ENCODE data around the gene EDN2.

EDN2 gene

DNA sequence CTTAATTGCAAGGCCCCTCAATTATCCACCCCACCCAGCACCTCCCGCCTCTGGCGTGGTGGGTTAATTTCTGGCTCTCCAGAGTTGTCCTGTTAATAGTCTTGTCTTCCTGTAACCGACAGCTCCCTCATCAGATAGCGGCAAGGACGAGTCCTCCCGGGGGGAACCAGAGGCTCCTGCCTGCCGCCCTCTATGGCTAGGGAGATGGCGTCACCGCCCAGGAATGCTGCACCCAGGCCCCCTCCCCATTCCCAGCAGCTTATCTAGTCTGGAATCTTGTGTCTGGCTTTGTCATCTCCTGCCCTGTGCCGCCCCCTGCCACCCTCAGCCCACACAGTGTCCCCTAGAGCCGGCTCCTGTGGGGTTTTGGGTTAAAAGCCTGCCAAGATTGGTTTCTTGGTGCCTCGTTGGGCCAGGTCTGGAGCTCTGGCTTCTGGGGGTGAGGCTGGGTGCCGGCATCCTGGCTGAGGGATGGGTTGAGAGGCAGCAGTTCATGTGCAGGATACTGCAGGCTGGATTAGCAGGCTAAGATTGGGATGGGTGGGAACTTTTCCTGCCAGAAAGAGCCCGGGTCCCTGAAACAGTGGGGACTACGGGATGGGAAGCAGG, 48.8 kb downstream of the EDN2 start:
- DNase-seq: no peak

DNA sequence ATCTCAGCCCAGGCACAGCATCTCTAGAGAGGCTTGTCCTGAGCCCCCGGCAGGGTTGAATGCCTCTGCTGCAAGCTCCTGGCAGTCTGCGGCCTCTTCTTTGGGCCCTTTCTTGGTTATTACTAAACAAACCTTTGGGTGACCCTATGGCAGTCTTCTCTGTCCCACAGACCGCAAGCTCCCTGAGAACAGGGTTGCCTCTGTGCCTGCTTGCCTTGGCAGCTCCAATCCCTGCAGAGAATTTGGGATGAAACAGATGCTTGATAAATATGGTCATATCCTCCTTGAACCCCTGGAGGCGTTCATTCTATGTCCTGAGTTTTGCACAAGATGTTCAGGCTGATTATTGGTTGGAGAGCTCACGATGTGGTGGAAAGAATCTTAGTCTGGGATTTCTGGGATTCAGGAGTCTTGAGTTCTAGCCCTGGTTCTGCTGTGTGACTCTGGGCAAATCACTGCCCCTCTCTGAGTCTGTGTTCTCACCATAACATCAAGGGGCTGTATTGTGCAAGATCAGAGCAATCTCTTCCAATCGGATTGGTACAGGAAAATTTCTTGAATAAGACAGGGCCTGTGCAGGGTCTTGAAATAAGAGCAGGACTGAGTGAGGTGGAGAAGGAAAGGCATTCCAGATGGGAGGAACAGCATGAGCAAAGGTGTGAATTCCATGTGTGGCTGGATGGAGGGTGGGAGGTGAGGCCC, 49.6 kb downstream of the EDN2 start:
- no peak for DNase-seq

DNA sequence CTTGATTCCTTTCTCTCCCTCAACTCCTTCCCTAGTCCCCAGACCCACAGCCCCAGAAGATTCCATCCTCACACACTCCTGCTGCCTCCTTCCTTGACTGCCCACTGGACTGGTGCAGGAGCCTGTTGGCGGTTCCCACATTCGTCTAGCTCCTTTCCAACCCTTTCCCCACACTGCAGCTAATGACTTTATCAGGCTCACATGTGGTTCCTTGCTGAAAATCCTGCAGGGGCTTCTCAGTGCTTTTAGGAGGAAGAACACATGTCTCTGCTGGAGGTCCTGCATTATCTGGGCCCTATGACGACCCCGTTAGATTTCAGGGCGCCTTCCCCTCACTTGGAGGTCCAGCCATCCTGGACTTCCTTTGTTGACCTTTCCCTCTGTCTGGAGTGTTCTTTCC, 50.2 kb downstream of the EDN2 start:
- DNase-seq: no peak

DNA sequence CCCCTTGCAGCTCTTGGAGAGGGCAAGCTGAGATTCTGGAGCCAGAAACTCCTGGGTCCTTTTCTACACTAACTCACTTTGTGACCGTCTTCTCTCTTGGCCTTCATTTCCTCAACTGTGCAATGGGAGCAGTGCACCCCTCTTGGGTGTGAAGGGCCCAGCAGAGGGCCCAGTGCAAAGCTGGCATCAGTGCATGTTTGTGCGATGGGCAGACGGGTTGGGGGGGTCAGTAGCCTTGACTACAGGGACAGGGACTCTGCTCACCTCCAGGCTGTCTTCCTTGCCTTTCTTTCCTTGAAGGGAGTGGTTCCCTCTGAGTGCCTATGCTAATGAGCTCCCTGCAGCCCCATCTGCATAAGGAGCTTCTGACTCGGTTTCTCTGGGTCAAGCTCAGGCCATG, 51.0 kb downstream of the EDN2 start:
- no peak for DNase-seq

DNA sequence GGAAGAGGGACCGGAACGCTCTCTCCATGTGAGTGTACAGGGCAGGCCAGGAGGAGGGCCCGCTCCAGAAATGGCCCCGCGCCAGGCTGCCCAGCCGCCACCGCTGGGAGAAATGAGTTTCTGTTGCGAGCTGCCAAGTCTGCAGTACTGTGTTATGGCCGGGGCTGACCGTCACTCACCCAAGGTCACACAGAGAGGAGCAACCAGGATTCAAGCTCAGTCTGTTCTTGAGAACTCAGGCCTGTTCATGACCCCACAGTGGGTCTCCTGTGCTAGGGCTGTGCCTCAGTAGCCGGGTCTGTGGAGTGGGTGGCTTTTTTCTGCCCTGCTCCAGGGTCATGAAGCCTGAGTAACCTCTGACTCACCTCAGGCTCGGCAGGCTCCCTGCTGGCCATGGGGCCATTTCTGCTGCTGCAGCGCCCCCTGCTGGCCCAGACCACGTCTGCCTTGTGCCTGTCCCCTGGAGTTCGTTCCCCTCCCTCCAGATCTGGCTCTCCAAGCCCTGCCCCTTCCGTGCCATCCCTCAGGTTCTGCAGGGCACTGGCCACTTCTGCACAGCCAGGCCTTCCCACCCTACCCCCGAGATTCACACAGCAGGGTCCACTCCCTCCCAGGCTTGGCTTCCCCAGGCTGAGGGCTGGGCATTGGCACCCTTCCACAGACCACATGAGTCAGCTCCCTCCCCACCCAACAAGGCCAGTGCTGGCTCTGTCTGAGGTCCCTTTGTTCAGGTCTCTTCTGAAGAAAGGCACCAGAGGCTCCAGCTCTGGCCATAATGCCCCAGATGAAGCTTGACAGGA, 51.8 kb downstream of the EDN2 start:
- DNase-seq: peak; percentile 42

DNA sequence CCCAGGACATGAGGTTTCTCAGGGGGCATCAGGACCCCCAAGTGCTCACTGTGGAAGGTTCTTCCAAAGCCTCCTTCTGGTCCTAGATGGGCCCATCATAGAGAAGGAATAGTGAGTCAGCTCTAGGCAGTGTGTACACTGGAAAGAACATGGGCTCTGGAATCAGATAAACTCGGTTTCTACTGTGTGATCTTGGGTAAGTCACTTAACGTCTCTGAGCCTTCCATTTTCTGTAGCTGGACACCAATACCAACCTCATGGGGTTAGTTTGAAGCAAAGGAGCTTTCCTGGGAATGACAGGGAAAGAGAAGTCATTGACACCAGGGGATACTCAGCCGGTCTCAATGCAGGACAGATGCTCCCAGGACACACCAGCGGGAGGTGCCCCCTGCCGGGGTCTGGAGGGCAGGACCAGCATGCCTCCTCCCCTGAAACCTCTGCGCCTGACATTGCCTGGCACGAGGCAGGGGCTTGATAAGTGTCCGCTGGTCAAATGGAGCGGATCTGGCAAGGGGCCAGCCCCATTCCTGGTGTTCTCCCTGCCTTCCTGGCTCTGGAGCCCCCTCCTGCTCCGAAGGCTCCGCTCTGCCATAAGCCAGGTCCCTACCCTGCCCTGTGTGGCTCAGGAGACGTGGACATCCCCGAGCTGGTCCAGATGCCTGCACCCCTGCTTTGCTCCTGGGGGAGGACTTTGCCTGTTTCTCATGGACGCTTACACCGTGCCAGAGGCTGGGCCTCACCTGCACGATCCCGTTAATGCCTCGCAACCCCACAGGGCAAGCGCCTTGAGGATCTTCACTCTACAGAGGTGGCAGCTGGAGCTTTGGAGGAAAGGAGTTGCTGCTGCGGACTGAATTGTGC, 52.8 kb downstream of the EDN2 start:
- DNase-seq: no peak

DNA sequence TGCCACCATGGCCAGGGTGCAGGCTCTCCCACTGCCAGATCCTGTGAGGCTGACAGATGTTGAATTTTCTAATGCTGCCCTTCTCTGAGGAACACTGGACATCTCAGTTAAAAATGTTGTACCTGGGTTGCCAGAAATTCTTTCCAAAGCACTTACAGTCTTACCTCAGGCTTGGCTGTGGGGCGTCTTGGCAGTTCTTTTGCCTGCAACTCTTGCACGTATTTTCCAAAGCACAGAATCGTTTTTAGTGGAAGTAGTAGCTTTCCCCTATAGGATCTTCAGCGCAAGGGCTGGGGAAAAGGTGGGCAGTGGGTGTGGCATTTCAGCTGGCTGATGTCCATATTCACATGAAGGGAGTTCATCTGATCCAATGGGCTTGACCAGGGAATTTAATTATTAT, 53.9 kb downstream of the EDN2 start:
- DNase-seq: no peak

DNA sequence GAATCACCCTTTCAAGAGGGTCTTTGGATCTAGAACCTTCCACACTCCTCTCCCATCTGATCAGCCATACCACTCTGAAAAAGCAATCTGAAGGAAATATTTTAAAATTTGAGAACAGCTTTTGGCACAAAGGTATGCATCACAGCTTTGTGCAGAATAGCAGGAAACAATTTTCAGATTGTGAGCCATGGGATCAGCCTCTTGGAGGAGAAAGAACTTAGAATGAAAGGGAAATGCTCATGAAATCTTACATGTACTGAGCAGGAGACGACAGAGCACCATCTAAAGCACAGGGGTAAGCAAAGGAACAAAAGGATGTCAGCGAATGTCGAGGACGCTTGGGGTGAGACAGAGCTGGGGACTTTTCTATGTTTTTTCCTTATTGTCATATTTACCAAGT, 54.4 kb downstream of the EDN2 start:
- no peak for DNase-seq

DNA sequence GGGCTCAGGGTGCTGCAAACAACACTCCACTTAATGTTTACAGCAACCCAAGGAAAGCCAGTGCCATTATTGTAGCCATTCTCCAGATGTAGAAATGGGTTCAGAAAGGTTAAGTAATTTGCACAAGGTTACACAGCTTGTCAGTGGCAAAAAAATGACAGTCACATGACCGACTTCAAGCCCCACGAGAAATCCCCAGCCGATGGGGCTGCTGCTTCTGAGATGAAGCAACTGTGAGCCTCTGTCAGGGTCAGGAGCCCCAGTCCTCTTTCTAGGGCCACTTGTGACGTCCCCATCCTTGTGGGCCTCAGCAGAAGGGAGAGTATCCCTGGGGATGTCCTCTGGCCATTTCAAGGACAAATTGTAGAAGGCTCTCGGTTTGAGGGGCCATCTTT, 54.8 kb downstream of the EDN2 start:
- no peak for DNase-seq
